Activated naive CD4-positive, alpha-beta T cell treated with anti-CD3 and anti-CD28 coated beads, Interleukin-2, amount 50 U/mL, for 72 hours (primary cell): ENCODE measurements around the gene GDPD5. TPM values are rescaled to one million over a fixed set of nuclear protein-coding genes. Genes with fewer than 3 reads are reported as not detected.

Experiments used
- ATAC-seq, 2 donors: fragments of 150-1000 bp; cut with Tn5 transposase; 2 replicates each; pipeline ENCODE4 v1.10.0; 2021; ENCODE audit warnings: mild to moderate bottlenecking in 2 of 2, moderate library complexity in 2 of 2
- DNase-seq, 2 donors: peaks; one replicate each; pipeline ENCODE4 v3.0.0; 2021 to 2022; ENCODE audit warnings: low spot score in 2 of 2
- H3K27ac Mint-ChIP-seq, 2 donors: one replicate each; pipeline ENCODE4 v1.8.0; 2022; ENCODE audit warnings: mild to moderate bottlenecking in 2 of 2, mixed read lengths in 2 of 2
- H3K36me3 Mint-ChIP-seq, 2 donors: one replicate each; pipeline ENCODE4 v1.8.0; 2022; ENCODE audit warnings: mixed read lengths in 2 of 2
- H3K9me3 Mint-ChIP-seq, 2 donors: one replicate each; pipeline ENCODE4 v1.8.0; 2022; ENCODE audit warnings: mixed read lengths in 2 of 2
- total RNA-seq, 2 donors: library from RNA; stranded (reverse); gene quantifications; one replicate each; pipeline ENCODE4 v1.2.3, GENCODE V29; 2022

The GDPD5 gene
- total RNA-seq, 2 donors from 2014 or later: 13.4 to 22.7 TPM

DNA sequence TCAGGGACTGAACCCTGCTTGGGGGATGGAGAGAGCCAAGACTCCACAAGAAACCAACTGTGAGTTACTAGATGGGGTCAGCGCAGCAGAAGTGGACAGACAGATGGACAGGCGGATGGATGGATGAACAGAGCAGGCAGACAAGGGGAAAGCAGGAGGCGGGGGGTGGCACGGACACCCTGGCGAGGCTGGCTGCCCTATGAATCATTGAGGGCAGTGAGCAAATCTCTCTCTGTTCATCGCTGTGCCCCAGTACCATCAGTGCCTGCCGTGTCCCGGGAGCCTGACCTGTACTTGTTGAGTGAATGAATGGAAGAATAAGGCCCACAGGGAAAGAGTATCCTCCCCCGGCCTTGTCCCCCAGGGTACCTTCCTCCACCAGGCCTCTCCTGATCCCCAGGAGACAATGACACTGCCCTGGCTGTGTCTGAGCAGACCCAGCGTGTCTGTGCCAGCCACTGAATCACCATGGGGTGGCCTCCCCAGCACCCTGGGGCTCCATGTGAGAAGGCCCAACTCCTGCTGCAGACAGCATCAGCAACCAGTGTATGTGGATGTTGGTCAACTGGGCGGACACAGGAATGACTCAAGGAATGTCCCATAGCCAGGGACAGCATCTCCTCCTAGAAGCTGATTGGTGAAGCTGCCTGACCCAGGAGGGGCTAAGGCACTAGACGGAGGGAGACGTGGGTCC lies 87.6 kb downstream of the GDPD5 start:
- H3K36me3 Mint-ChIP-seq: no peaks in the 10 kb centered on the region
- no peak for ATAC-seq
- peak overlapping the region; percentile 40 for H3K27ac Mint-ChIP-seq
- H3K9me3 Mint-ChIP-seq: no peaks in the 10 kb centered on the region
- DNase-seq: no peak

DNA sequence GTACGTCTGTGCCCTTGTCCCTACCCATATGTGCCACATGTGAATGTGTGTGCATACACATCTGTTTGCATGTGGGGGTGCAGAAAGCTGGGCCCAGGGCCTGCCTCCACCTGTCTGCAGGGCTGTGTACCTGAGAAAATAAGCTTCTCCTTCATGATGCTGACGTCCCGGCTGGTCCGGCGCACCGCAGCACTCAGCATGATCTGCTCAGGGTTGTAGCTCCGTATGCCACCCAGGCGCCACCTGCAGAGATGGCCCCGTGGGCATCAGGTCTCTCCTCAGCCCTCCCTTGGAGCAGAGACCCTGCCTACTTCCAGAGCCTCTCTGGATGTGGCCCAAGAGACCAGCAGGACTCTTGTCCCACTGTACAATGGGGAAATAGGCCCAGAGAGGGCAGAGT lies 88.9 kb downstream of the GDPD5 start:
- ATAC-seq (no peak), DNase-seq (no peak)
- Mint-ChIP-seq H3K27ac (no peak overlapping the region), H3K36me3 (no peaks in the 10 kb centered on the region), H3K9me3 (no peaks in the 10 kb centered on the region)

DNA sequence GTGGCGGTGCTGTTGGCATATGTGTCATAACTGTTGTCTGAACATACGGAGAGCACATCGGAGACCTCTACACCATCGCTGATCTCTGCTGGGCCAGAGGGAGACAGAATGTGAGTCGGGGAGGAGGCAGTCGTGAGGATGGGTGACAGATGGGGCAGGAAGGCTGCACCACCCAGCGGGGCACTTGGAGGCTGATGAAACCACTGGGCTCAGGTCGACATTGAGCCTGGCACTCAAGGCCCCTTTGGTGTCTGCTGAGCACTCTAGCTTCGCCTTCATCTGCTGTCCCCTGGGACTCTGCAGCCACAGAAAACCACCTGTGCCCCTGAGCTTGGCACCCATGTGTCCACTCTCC lies 90.2 kb downstream of the GDPD5 start:
- ATAC-seq: no peak
- no peak for DNase-seq
- no peaks in the 10 kb centered on the region for H3K9me3 Mint-ChIP-seq
- no peak overlapping the region for H3K27ac Mint-ChIP-seq
- no peaks in the 10 kb centered on the region for H3K36me3 Mint-ChIP-seq

GRCh38 chr11:75434886-75435570 lies 90.7 kb downstream of the GDPD5 start:
- ATAC-seq: no peak
- no peak for DNase-seq
- no peaks in the 10 kb centered on the region for H3K36me3 Mint-ChIP-seq
- H3K27ac Mint-ChIP-seq: peak overlapping the region in 1 of 2 donors; percentile 29
- H3K9me3 Mint-ChIP-seq: no peaks in the 10 kb centered on the region

DNA sequence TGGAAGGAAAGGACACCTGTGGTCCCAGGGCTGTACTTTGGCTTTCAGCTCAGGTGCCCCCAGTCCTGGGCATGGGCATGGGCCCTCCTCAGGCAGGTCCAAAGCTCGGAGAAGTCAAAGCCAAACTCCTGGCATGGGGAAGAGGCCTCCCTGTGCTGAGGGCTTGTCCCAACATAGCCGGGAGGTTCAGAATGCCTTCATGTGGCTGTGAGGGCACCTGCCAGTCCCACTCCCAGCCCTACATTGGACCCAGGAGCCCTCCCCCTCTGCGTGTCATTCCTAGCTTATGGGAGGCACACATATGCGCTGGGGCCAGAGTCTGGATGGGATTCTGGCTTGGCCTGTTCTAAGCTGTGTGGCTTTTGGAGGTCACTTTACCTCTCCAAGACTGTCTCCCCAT lies 91.7 kb downstream of the GDPD5 start:
- ATAC-seq (no peak), DNase-seq (no peak)
- H3K27ac Mint-ChIP-seq: no peak overlapping the region
- peaks cover 4 to 5% of the 10 kb centered on the region in 2 donors for H3K9me3 Mint-ChIP-seq
- peaks cover 6% of the 10 kb centered on the region in 2 donors for H3K36me3 Mint-ChIP-seq

DNA sequence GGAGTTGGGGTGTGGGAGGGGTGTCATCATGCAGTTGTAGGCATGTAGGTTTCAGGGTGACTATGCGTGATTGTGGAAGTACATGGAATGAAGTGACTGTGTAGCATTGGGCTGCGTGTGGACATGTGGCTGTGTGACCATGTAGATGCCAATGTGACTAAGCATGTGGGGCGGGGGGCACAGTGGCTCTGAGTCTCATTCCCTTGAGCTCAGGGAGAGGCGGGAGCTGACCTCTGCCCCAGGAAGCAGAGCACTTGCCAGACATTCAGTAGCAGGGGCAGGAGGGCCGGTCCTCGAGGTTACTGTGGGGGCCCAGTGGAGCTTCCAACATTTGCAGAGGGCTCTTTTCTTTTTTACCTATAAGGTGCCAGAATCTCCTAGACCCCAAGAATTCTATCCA lies 92.3 kb downstream of the GDPD5 start:
- Mint-ChIP-seq H3K9me3 (peaks cover 4 to 9% of the 10 kb centered on the region in 2 donors), H3K36me3 (peaks cover 10 to 11% of the 10 kb centered on the region in 2 donors), H3K27ac (no peak overlapping the region)
- ATAC-seq: no peak
- DNase-seq: no peak

DNA sequence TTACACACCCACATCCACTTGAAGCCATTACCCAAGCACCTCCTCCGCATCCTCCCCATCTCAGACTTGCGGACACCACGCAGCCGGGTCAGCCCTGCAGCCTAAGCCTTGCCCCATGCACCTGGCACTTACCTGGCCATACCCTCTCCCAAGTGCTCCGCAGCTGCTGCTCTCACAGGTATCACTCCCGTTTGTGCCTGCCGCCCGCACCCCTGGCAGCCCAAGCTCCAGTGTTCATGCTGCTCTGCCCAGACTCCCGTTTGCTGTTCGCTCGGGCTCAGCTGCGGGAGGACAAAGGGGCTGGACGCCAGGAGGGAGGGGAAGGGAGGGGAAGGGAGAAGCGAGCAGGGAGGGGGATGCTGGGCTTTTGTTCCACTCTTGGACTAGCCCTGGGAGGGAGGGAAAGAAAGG lies 92.8 kb downstream of the GDPD5 start, which contains the start of gene KLHL35:
TSS of gene KLHL35 (minus strand) at position 293 of the 411 bp plus-strand sequence. CDS start 2,574 bp downstream, outside the sequence.
- peaks cover 10 to 11% of the 10 kb centered on the region in 2 donors for H3K36me3 Mint-ChIP-seq
- no peak for DNase-seq
- H3K9me3 Mint-ChIP-seq: peaks cover 4 to 9% of the 10 kb centered on the region in 2 donors
- ATAC-seq: no peak
- H3K27ac Mint-ChIP-seq: no peak within 1 kb of the TSS

DNA sequence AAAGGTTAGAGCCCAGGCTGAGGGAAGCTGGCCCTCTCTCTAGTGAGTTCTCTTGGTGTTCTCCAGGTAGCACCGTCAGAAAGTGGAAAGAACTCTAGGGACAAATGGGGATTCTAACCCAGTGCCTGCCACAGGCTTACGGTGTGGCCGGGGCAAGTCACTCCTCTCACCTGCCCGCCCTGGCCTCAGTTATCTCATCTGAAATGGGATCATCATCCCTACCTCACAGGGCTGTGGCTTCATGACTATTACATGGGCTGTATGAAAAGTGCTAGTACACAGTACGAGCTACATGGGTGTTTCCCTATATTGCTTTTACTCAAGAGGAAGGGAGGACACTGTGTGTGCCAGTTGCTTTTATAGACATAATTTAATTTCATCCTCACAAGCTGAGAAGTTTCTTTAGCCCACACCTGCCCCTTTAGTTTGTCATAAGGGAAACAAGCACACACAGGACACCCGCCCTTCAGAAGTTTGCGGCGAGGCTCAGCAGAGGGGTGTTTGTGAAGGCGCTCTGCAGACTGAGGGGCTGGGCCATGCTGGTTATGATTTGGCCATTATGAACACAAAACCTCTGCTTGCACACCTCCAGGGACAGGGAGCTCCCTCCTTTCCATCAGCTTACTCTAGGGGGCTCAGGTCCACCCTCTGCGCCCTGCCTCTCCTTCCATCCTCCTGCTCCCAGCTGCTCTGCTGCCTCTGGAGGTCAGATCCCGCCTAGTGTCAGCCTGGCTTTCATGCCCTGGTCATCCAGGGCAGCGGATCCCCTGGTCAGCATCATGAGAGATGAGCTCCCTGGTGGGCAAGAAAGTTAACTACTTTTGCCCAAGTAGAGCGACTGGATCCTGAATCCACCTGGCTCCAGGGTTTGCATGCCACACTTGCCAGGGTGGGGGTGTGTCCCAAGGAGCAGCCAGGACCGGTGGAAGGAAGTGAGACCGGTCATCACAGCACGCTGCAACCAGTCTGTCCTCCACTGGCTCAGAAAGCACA lies 93.9 kb downstream of the GDPD5 start:
- no peak overlapping the region for H3K27ac Mint-ChIP-seq
- no peak for ATAC-seq
- H3K36me3 Mint-ChIP-seq: peaks cover 10 to 11% of the 10 kb centered on the region in 2 donors

GRCh38 chr11:75430714-75431532 lies 94.8 kb downstream of the GDPD5 start:
- ATAC-seq (peak in 1 of 2 donors; percentile 1), DNase-seq (no peak)
- H3K9me3 Mint-ChIP-seq: peaks cover 4 to 9% of the 10 kb centered on the region in 2 donors
- no peak overlapping the region for H3K27ac Mint-ChIP-seq
- peaks cover 10 to 11% of the 10 kb centered on the region in 2 donors for H3K36me3 Mint-ChIP-seq

More for the DNA sequence above, 93.9 kb downstream of the GDPD5 start:
- DNase-seq: no peak
- H3K9me3 Mint-ChIP-seq: peaks cover 4 to 9% of the 10 kb centered on the region in 2 donors

DNA sequence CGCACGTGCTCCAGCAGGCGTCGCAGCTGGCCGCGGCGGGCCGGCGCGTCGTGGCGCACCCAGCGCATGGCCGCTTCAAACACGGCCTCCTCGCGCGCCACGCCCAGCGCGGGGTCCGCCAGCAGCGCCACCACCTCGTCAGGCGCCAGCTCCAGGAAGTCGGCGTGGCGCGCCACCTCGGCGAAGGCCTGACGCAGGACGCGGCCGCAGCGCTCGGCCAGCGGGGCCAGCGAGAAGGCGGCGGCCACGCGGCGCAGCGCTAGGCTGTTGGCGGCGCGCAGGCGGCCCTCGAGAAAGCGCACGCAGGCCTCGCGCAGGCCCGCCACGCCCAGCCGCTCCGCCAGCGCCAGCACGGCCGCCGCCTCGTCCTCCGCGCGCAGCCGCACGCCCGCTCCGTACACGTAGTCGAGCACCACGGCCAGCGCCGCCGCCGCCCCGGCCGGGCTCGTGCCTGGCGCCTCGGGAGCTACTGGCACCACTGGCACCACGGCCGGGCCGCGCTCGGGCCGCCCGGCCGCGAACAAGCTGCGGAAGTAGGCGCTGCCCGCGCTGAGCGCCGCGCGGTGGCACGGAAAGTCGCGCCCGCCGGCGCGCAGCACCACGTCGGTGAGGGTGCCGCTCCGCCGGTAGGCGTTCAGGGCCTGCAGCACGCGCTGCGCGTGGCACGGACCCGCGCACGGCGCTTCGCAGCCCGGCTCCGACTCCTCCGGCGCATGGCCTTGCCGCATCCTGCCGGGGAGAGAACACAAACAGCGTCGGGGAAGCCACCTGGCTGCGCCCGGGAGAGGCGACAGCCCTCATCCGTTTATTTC lies 95.6 kb downstream of the GDPD5 start:
- peak; percentile 30 to 76 for ATAC-seq
- no peak overlapping the region for H3K27ac Mint-ChIP-seq
- peaks cover 10 to 11% of the 10 kb centered on the region in 2 donors for H3K36me3 Mint-ChIP-seq

GRCh38 chr11:75429641-75429901 lies 96.2 kb downstream of the GDPD5 start:
- ATAC-seq: no peak
- Mint-ChIP-seq H3K27ac (peak overlapping the region in 1 of 2 donors; percentile 84), H3K9me3 (peaks cover 4 to 9% of the 10 kb centered on the region in 2 donors), H3K36me3 (peaks cover 10 to 11% of the 10 kb centered on the region in 2 donors)
- no peak for DNase-seq

More for the DNA sequence above, 95.6 kb downstream of the GDPD5 start:
- peak in 1 of 2 donors; percentile 66 for DNase-seq
- peaks cover 4 to 9% of the 10 kb centered on the region in 2 donors for H3K9me3 Mint-ChIP-seq

GRCh38 chr11:75428989-75429640 lies 96.6 kb downstream of the GDPD5 start:
- DNase-seq: no peak
- H3K9me3 Mint-ChIP-seq: peaks cover 4 to 9% of the 10 kb centered on the region in 2 donors
- H3K27ac Mint-ChIP-seq: peak overlapping the region in 1 of 2 donors; percentile 84
- H3K36me3 Mint-ChIP-seq: peaks cover 10 to 11% of the 10 kb centered on the region in 2 donors
- no peak for ATAC-seq

DNA sequence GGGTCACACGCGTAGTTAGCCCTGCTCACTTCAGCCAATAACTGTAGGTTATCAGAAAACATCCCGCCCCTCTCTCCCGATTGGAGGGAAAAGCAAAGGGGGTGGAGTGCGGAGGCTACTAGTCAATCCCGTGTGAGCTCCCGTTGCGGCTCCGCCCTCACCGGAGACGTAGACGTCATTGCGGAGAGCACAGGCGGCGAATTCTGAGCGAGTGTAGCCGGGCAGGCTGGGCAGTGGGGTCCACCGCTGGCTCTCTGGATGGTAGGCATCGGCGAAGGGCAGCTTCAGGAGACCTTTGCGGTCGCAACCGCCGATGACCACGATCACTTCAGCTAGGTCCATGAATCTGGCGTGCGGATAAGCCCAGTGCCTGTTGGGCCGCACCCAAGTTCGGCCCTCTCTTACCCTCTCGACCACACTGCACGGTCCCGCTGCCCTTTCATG lies 97.4 kb downstream of the GDPD5 start:
- Mint-ChIP-seq H3K27ac (no peak overlapping the region), H3K9me3 (peaks cover 4 to 9% of the 10 kb centered on the region in 2 donors), H3K36me3 (peaks cover 10 to 11% of the 10 kb centered on the region in 2 donors)
- peak in 1 of 2 donors; percentile 68 for DNase-seq
- peak; percentile 72 to 84 for ATAC-seq

DNA sequence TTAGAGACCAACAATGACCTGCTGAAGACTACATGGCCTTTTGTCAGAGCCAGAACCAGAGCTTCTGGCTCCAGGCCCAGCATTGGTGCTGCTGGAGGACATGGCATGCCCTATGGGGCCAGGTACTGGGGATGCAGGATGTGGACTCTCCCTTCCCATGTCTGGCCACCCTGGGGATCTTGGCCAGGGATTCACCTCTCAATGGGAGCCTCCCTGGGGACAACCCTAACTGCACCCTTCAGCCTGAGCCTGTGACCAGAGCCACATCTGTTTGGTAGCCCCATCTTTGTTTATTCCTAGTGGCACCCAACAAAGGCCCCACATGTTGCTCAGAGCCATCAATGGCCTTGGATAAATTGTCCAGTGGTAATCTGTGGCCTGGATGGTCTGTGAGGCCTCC lies 98.6 kb downstream of the GDPD5 start:
- DNase-seq: no peak
- ATAC-seq: no peak
- H3K9me3 Mint-ChIP-seq: peaks cover 4 to 9% of the 10 kb centered on the region in 2 donors
- no peak overlapping the region for H3K27ac Mint-ChIP-seq
- peaks cover 10 to 11% of the 10 kb centered on the region in 2 donors for H3K36me3 Mint-ChIP-seq

GRCh38 chr11:75426720-75427086 lies 99.0 kb downstream of the GDPD5 start:
- Mint-ChIP-seq H3K27ac (no peak overlapping the region), H3K36me3 (peaks cover 10 to 11% of the 10 kb centered on the region in 2 donors)

More at GRCh38 chr11:75426720-75427086, 99.0 kb downstream of the GDPD5 start:
- no peak for ATAC-seq
- DNase-seq: no peak
- H3K9me3 Mint-ChIP-seq: peaks cover 4 to 9% of the 10 kb centered on the region in 2 donors
